ENCODE results near the gene RNFT2. TPM values are rescaled to one million over a fixed set of nuclear protein-coding genes. Genes with fewer than 3 reads are reported as not detected.

Gene RNFT2
- total RNA-seq, 1 experiment from 2014 or later, result 12.6 TPM

GRCh38 chr12:116771651-116772050 is 33.5 kb downstream of the RNFT2 start:
- TF ChIP-seq EZH2 (IDR thresholded peaks at IDR 0.05; ENCODE audit: low read length, unreplicated experiment), result no peak
- Histone ChIP-seq H3K9me3 (ENCODE audit: low read length) (no peaks in the 10 kb centered on the region), H3K27me3 (ENCODE audit: low read length) (no peaks in the 10 kb centered on the region), H3K36me3 (ENCODE audit: low read depth, low read length) (no peaks in the 10 kb centered on the region), H3K9me2 (replicated peaks; ENCODE audit: low read length) (no peaks in the 10 kb centered on the region), H3F3A (ENCODE audit: low read length, unreplicated experiment) (no peaks in the 10 kb centered on the region), H4K20me1 (ENCODE audit: low read length) (no peaks in the 10 kb centered on the region), H3K4me3 (ENCODE audit: low read length) (no peak overlapping the region), H2AFZ (ENCODE audit: low read length) (peak overlapping the region; percentile 42), H3K27ac (ENCODE audit: low read length) (peak overlapping the region; percentile 33; the same call in 1 of the 2 replicates), H3K4me2 (ENCODE audit: low read length) (peak overlapping the region; percentile 5; the same call in 1 of the 2 replicates), H3K79me2 (ENCODE audit: low read length) (no peaks in the 10 kb centered on the region), H3K9ac (ENCODE audit: low read length) (no peak overlapping the region), H3K4me1 (ENCODE audit: insufficient read depth, low read length) (peaks cover 5% of the 10 kb centered on the region; the same call in 1 of the 2 replicates)
- ChIA-PET CTCF (no interaction called here), POLR2A (ENCODE audit: unreplicated experiment) (no interaction called here)
- DNase-seq, result peak; percentile 67
- BruUV-seq (replicated peaks), result no TSS peak
- peak; percentile 45 for ATAC-seq
- intact Hi-C loops (cut with micrococcal nuclease), result no loop called here

- no peak overlapping the region for H2AFZ ChIP-seq (ENCODE audit: low read length)
- no peaks in the 10 kb centered on the region for H3K9me2 ChIP-seq (replicated peaks; ENCODE audit: low read length)
- no peak overlapping the region for H3K9ac ChIP-seq (ENCODE audit: low read length)
- TF ChIP-seq CTCF (conservative IDR thresholded peaks at IDR 0.05; ENCODE audit: low read depth, low read length), result peak; percentile 59
- TF ChIP-seq EZH2phosphoT487 (IDR thresholded peaks at IDR 0.05; ENCODE audit: borderline replicate concordance, low read length), result no peak
- TF ChIP-seq EZH2 (IDR thresholded peaks at IDR 0.05; ENCODE audit: low read length, unreplicated experiment), result no peak
- intact Hi-C loops (cut with micrococcal nuclease), result no loop called here
- no peak overlapping the region for H3K4me2 ChIP-seq (ENCODE audit: low read length)
- peak; percentile 80 for ATAC-seq
- H3F3A ChIP-seq (ENCODE audit: low read length, unreplicated experiment), result no peaks in the 10 kb centered on the region
- no peaks in the 10 kb centered on the region for H3K79me2 ChIP-seq (ENCODE audit: low read length)
- H3K9me3 ChIP-seq (ENCODE audit: low read length), result no peaks in the 10 kb centered on the region
- ChIA-PET CTCF (no interaction called here), POLR2A (ENCODE audit: unreplicated experiment) (no interaction called here)
- H3K27ac ChIP-seq (ENCODE audit: low read length), result no peak overlapping the region
- H3K4me1 ChIP-seq (ENCODE audit: insufficient read depth, low read length), result peaks cover 5% of the 10 kb centered on the region; the same call in 1 of the 2 replicates
- no peak overlapping the region for H3K4me3 ChIP-seq (ENCODE audit: low read length)
- no TSS peak for BruUV-seq (replicated peaks)
- no peaks in the 10 kb centered on the region for H3K36me3 ChIP-seq (ENCODE audit: low read depth, low read length)
- DNase-seq, result peak; percentile 47
- H4K20me1 ChIP-seq (ENCODE audit: low read length), result no peaks in the 10 kb centered on the region
- H3K27me3 ChIP-seq (ENCODE audit: low read length), result no peaks in the 10 kb centered on the region
Measured at GRCh38 chr12:116773276-116773731, 35.2 kb downstream of the RNFT2 start.

GRCh38 chr12:116774020-116774419 is 35.9 kb downstream of the RNFT2 start:
- ChIA-PET POLR2A (ENCODE audit: unreplicated experiment) (no interaction called here), CTCF (no interaction called here)
- Histone ChIP-seq H3K27me3 (ENCODE audit: low read length) (no peaks in the 10 kb centered on the region), H4K20me1 (ENCODE audit: low read length) (no peaks in the 10 kb centered on the region), H3K9ac (ENCODE audit: low read length) (no peak overlapping the region), H3K4me1 (ENCODE audit: insufficient read depth, low read length) (peaks cover 5% of the 10 kb centered on the region; the same call in 1 of the 2 replicates), H3K9me2 (replicated peaks; ENCODE audit: low read length) (no peaks in the 10 kb centered on the region), H3K36me3 (ENCODE audit: low read depth, low read length) (no peaks in the 10 kb centered on the region), H3K4me3 (ENCODE audit: low read length) (no peak overlapping the region), H3K79me2 (ENCODE audit: low read length) (no peaks in the 10 kb centered on the region), H3K9me3 (ENCODE audit: low read length) (no peaks in the 10 kb centered on the region), H3K27ac (ENCODE audit: low read length) (no peak overlapping the region), H3K4me2 (ENCODE audit: low read length) (no peak overlapping the region), H2AFZ (ENCODE audit: low read length) (no peak overlapping the region), H3F3A (ENCODE audit: low read length, unreplicated experiment) (no peaks in the 10 kb centered on the region)
- intact Hi-C loops (cut with micrococcal nuclease), result no loop called here
- TF ChIP-seq EZH2phosphoT487 (IDR thresholded peaks at IDR 0.05; ENCODE audit: borderline replicate concordance, low read length) (no peak), CTCF (conservative IDR thresholded peaks at IDR 0.05; ENCODE audit: low read depth, low read length) (no peak), EZH2 (IDR thresholded peaks at IDR 0.05; ENCODE audit: low read length, unreplicated experiment) (no peak)
- BruUV-seq (replicated peaks), result no TSS peak
- DNase-seq (no peak), ATAC-seq (no peak)

Measured in PC-3 (cell line).